CD8-positive, alpha-beta memory T cell (primary cell): ENCODE data around the gene WWC1. TPM values are rescaled to one million over a fixed set of nuclear protein-coding genes. Genes with fewer than 3 reads are reported as not detected.
A peak's percentile ranks its signal among the peaks of the same experiment; 100 is the strongest.

Experiments
- CTCF ChIA-PET: fragments of 350-600 bp; sonication (Branson Sonifier 250); formaldehyde crosslinking; loops from one replicate; lab custom pipeline; 2021; ENCODE audit warnings: antibody characterized with exemption; lab: Charles Lee
- POLR2A ChIA-PET: fragments of 350-600 bp; sonication (Branson Sonifier 250); formaldehyde crosslinking; loops from one replicate; lab custom pipeline; 2021; ENCODE audit warnings: antibody characterized with exemption; lab: Charles Lee
- DNase-seq, 5 donors: peaks; one replicate each; pipeline versions ENCODE4 v3.0.0 to v3.0.0-alpha.2; 2020 to 2022; ENCODE audit warnings: mixed read lengths in 1 of 5
- H3K27ac ChIP-seq: one replicate; pipeline ENCODE4 v1.7.0; 2013; ENCODE audit warnings: low read depth, mild to moderate bottlenecking, low read length, moderate library complexity
- H3K27me3 ChIP-seq: 2 replicates; pipeline ENCODE4 v1.7.0; 2013; ENCODE audit warnings: low read length, mild to moderate bottlenecking; ENCODE audit not compliant: insufficient read depth, poor library complexity, severe bottlenecking
- H3K36me3 ChIP-seq: 2 replicates; pipeline ENCODE4 v1.7.0; 2013; ENCODE audit warnings: mild to moderate bottlenecking, low read length, moderate library complexity; ENCODE audit not compliant: insufficient read depth
- H3K4me1 ChIP-seq: 2 replicates; pipeline ENCODE4 v1.7.0; 2013; ENCODE audit warnings: mild to moderate bottlenecking, low read length, moderate library complexity; ENCODE audit not compliant: insufficient read depth
- H3K4me3 ChIP-seq: 2 replicates; pipeline ENCODE4 v1.7.0; 2013; ENCODE audit warnings: mild to moderate bottlenecking, low read length
- H3K9me3 ChIP-seq: 2 replicates; pipeline ENCODE4 v1.7.0; 2013; ENCODE audit warnings: mild to moderate bottlenecking, low read length
- H3K27ac Mint-ChIP-seq, 8 donors: one replicate each; pipeline ENCODE4 v1.8.0; 2020 to 2021; ENCODE audit warnings: mixed read lengths in 8 of 8, mild to moderate bottlenecking in 6 of 8, inconsistent platforms in 3 of 8, moderate library complexity in 3 of 8
- H3K27me3 Mint-ChIP-seq, 2 donors: one replicate each; pipeline ENCODE4 v1.8.0; 2020 to 2021; ENCODE audit warnings: mixed read lengths in 2 of 2, mild to moderate bottlenecking in 1 of 2, moderate library complexity in 1 of 2
- H3K36me3 Mint-ChIP-seq, 3 donors: one replicate each; pipeline ENCODE4 v1.8.0; 2020 to 2021; ENCODE audit warnings: mixed read lengths in 3 of 3, inconsistent platforms in 1 of 3, mild to moderate bottlenecking in 1 of 3
- H3K4me1 Mint-ChIP-seq, 3 donors: one replicate each; pipeline ENCODE4 v1.8.0; 2020 to 2021; ENCODE audit warnings: mixed read lengths in 3 of 3, inconsistent platforms in 1 of 3, mild to moderate bottlenecking in 1 of 3
- H3K4me3 Mint-ChIP-seq, 7 donors: one replicate each; pipeline ENCODE4 v1.8.0; 2020 to 2021; ENCODE audit warnings: mixed read lengths in 7 of 7, mild to moderate bottlenecking in 6 of 7, moderate library complexity in 4 of 7, inconsistent platforms in 2 of 7
- H3K9me3 Mint-ChIP-seq, 5 donors: one replicate each; pipeline ENCODE4 v1.8.0; 2020 to 2022; ENCODE audit warnings: mixed read lengths in 5 of 5, mild to moderate bottlenecking in 3 of 5, moderate library complexity in 2 of 5, inconsistent platforms in 1 of 5
- polyA plus RNA-seq: library from polyadenylated mRNA; unstranded; fragments of 300-500 nt; fragmentation: Illumina TruSeq; gene quantifications from one replicate; pipeline ENCODE4 v1.2.3, GENCODE V29; 2021
- total RNA-seq, 2 experiments: library from RNA; stranded (reverse); gene quantifications; one replicate each; pipeline ENCODE4 v1.2.3, GENCODE V29; 2021

WWC1 gene
- total and polyA plus RNA-seq, 3 experiments from 2014 or later: 0.52 to 1.8 (median 0.77) TPM

GRCh38 chr5:168262042-168262743, 29.3 kb upstream of the WWC1 start:
- no peaks in the 10 kb centered on the region for H3K27me3 ChIP-seq
- ChIA-PET POLR2A (no interaction called here), CTCF (no interaction called here)
- Mint-ChIP-seq H3K4me3 (no peak overlapping the region), H3K36me3 (no peaks in the 10 kb centered on the region), H3K4me1 (no peaks in the 10 kb centered on the region), H3K9me3 (no peaks in the 10 kb centered on the region), H3K27me3 (peaks cover 6 to 7% of the 10 kb centered on the region in 2 donors), H3K27ac (no peak overlapping the region)
- no peak overlapping the region for H3K4me3 ChIP-seq
- H3K27ac ChIP-seq: no peak overlapping the region
- DNase-seq: no peak
- no peaks in the 10 kb centered on the region for H3K9me3 ChIP-seq
- H3K36me3 ChIP-seq: no peaks in the 10 kb centered on the region
- H3K4me1 ChIP-seq: no peaks in the 10 kb centered on the region

GRCh38 chr5:168263121-168263520, 28.3 kb upstream of the WWC1 start:
- Histone ChIP-seq H3K4me1 (no peaks in the 10 kb centered on the region), H3K4me3 (no peak overlapping the region), H3K9me3 (no peaks in the 10 kb centered on the region), H3K27ac (no peak overlapping the region), H3K36me3 (no peaks in the 10 kb centered on the region), H3K27me3 (no peaks in the 10 kb centered on the region)
- DNase-seq: no peak
- CTCF ChIA-PET: no interaction called here
- no peak overlapping the region for H3K4me3 Mint-ChIP-seq
- POLR2A ChIA-PET: no interaction called here
- no peaks in the 10 kb centered on the region for H3K4me1 Mint-ChIP-seq
- H3K27ac Mint-ChIP-seq: no peak overlapping the region
- H3K9me3 Mint-ChIP-seq: no peaks in the 10 kb centered on the region
- no peaks in the 10 kb centered on the region for H3K36me3 Mint-ChIP-seq
- H3K27me3 Mint-ChIP-seq: peaks cover 3% of the 10 kb centered on the region in 2 donors

DNA sequence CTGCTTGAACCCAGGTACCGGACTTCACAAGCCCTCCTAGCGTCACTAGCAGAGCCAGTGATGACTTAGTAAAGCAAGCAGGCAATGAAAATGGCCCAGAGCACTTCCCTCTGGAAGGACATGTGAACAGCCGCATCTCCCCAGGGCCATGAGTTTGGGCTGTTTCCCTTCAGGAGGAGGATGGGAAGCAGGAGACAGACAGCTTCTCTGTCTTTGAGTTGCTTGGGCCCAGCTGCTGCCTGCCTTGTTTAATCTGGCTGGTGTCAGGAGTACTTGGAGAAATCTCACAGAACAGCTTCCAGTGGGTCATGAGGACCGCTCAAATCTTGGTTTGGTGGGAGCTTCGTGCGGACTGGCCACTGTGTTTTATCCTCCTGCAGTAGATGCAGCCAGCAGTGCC, 25.4 kb upstream of the WWC1 start:
- Mint-ChIP-seq H3K4me3 (no peak overlapping the region), H3K36me3 (no peaks in the 10 kb centered on the region), H3K9me3 (no peaks in the 10 kb centered on the region), H3K4me1 (peaks cover 8 to 16% (median 16%) of the 10 kb centered on the region in 3 donors), H3K27ac (no peak overlapping the region), H3K27me3 (peaks cover 3 to 21% of the 10 kb centered on the region in 2 donors)
- DNase-seq: no peak
- ChIA-PET POLR2A (no interaction called here), CTCF (no interaction called here)
- H3K9me3 ChIP-seq: no peaks in the 10 kb centered on the region
- no peaks in the 10 kb centered on the region for H3K36me3 ChIP-seq
- H3K27ac ChIP-seq: no peak overlapping the region
- no peak overlapping the region for H3K4me3 ChIP-seq
- H3K4me1 ChIP-seq: peaks cover 7% of the 10 kb centered on the region
- no peaks in the 10 kb centered on the region for H3K27me3 ChIP-seq

DNA sequence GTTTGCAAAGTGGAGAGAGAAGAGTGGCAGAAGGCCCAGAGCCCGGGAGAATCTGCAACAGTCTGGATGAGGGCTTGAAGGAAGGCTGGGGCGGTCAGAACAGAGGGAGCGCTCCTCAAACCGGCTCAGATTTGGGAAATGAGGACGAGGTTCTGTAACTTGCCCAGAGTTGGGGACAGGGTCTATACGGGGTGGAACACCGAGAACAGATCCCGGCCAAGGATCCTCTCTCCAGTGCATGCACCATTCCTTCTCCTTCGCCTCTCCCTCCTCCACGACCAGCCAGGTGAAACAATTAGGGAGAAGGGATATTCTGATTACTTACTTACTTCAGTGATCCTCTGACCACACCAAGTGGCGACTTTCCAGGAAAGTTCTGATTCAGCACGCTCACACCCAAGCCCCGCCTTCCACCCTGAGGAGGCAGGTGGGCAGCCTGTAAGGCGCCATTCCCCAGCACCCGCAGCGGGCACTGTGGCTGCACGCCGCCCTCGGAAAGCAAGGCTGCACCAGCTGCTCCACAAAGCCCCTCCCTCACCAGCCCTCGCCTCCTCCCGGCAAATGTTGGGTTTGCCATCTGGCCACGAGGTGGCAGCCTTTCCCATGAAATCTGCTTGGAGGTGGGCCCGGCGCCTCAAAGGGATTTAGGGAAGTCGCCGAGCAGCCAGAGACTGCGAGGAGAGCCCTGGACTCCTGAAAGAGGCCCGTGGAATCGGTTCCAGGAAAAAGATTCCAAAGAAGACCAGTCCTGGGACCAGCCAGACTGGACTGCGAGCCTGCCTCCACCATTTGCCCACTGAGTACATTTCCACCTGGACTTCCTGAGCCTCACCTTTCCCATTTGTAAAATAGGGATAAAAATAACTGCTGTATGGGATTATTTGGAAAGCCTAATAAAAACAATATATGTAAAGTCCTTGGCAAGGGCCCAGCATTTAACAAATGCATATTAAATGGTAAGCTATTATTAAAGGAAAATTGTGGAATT, 22.2 kb upstream of the WWC1 start:
- peak; percentile 30 to 64 (median 33) for DNase-seq
- peaks cover 0 to 3% (median 0%) of the 10 kb centered on the region in 5 donors for H3K9me3 Mint-ChIP-seq
- ChIA-PET CTCF (interaction anchor here (0.6 to 1.4 kb wide), 5 partner anchors 9 to 411 kb away, joined by 3 to 4 read pairs (median 3); no protein-coding TSS in a partner anchor), POLR2A (no interaction called here)
- peak overlapping the region in 3 of 8 donors; percentile 34 to 75 (median 66) for H3K27ac Mint-ChIP-seq
- H3K36me3 Mint-ChIP-seq: no peaks in the 10 kb centered on the region
- H3K9me3 ChIP-seq: no peaks in the 10 kb centered on the region
- H3K4me3 ChIP-seq: no peak overlapping the region
- peak overlapping the region in 5 of 7 donors; percentile 38 to 60 (median 41) for H3K4me3 Mint-ChIP-seq
- no peaks in the 10 kb centered on the region for H3K27me3 ChIP-seq
- no peak overlapping the region for H3K27ac ChIP-seq
- H3K27me3 Mint-ChIP-seq: peaks cover 2 to 29% of the 10 kb centered on the region in 2 donors
- H3K4me1 Mint-ChIP-seq: peaks cover 8 to 16% (median 16%) of the 10 kb centered on the region in 3 donors
- peaks cover 7% of the 10 kb centered on the region for H3K4me1 ChIP-seq
- H3K36me3 ChIP-seq: no peaks in the 10 kb centered on the region

DNA sequence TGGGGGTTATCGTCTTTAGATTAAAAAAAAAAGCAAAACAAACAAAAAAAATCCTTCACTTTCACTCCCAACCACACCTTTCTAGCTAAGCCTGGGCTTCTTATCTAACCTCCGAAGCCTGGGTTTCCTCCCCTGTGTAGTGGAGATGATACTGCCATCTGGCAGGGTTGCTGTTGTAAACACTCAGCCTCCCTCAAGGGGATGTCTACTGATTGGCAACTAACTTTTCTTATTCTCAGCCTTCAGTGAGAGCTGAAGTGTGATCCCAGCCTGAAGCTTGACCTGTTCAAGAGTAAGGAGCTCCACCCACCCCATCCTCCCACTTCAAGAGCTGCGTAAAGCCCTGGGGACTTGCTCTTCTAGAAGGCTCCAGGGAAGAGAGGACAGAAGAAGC, 21.5 kb upstream of the WWC1 start:
- Mint-ChIP-seq H3K9me3 (peaks cover 0 to 3% (median 0%) of the 10 kb centered on the region in 5 donors), H3K27ac (no peak overlapping the region), H3K4me1 (peaks cover 8 to 16% (median 16%) of the 10 kb centered on the region in 3 donors), H3K27me3 (peaks cover 2 to 30% of the 10 kb centered on the region in 2 donors), H3K4me3 (no peak overlapping the region), H3K36me3 (no peaks in the 10 kb centered on the region)
- no peak for DNase-seq
- Histone ChIP-seq H3K9me3 (no peaks in the 10 kb centered on the region), H3K27ac (no peak overlapping the region), H3K4me3 (no peak overlapping the region), H3K4me1 (peaks cover 7% of the 10 kb centered on the region), H3K27me3 (no peaks in the 10 kb centered on the region), H3K36me3 (no peaks in the 10 kb centered on the region)
- CTCF ChIA-PET: interaction anchor here (0.6 to 1.4 kb wide), 4 partner anchors 10 to 410 kb away, joined by 3 to 4 read pairs (median 3); no protein-coding TSS in a partner anchor
- POLR2A ChIA-PET: no interaction called here

DNA sequence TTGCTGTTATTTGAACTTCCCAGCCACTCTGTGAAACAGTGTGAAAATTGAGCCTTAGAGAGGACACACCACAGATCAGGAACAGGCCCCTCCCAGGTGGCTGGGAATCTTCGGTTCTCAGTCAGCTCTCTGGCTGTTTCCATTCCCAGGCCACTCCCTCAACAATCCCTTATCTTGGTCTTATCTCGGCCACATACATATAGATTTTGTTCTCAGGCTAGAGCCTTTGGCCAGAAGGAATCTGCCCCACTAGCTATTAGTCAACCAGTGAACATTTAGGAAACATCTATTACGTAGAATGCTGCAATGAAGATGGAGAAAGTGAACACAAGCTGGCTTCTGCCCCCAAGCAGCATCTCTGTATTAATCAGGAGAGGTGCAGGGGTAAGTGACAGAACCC, 21.0 kb upstream of the WWC1 start:
- H3K4me1 ChIP-seq: peaks cover 7% of the 10 kb centered on the region

GRCh38 chr5:168273056-168273980, 18.1 kb upstream of the WWC1 start:
- H3K27ac Mint-ChIP-seq: peak overlapping the region in 1 of 8 donors; percentile 12
- H3K27ac ChIP-seq: no peak overlapping the region
- no peaks in the 10 kb centered on the region for H3K36me3 Mint-ChIP-seq
- H3K4me1 ChIP-seq: peaks cover 7% of the 10 kb centered on the region
- no peaks in the 10 kb centered on the region for H3K36me3 ChIP-seq
- H3K27me3 ChIP-seq: no peaks in the 10 kb centered on the region
- POLR2A ChIA-PET: no interaction called here
- H3K9me3 Mint-ChIP-seq: peaks cover 0 to 3% (median 0%) of the 10 kb centered on the region in 5 donors
- DNase-seq: no peak
- no peaks in the 10 kb centered on the region for H3K9me3 ChIP-seq
- no peak overlapping the region for H3K4me3 ChIP-seq
- CTCF ChIA-PET: no interaction called here
- H3K27me3 Mint-ChIP-seq: peaks cover 12 to 30% of the 10 kb centered on the region in 2 donors
- peaks cover 7 to 14% (median 14%) of the 10 kb centered on the region in 3 donors for H3K4me1 Mint-ChIP-seq
- H3K4me3 Mint-ChIP-seq: no peak overlapping the region

More for the DNA sequence above, 21.0 kb upstream of the WWC1 start:
- H3K27ac ChIP-seq: no peak overlapping the region
- Mint-ChIP-seq H3K9me3 (peaks cover 0 to 3% (median 0%) of the 10 kb centered on the region in 5 donors), H3K4me3 (no peak overlapping the region), H3K36me3 (no peaks in the 10 kb centered on the region), H3K4me1 (peaks cover 8 to 16% (median 16%) of the 10 kb centered on the region in 3 donors), H3K27ac (no peak overlapping the region), H3K27me3 (peaks cover 2 to 31% of the 10 kb centered on the region in 2 donors)
- H3K27me3 ChIP-seq: no peaks in the 10 kb centered on the region
- no peaks in the 10 kb centered on the region for H3K9me3 ChIP-seq
- ChIA-PET POLR2A (no interaction called here), CTCF (interaction anchor here (1.3 kb wide), 2 partner anchors 10 to 11 kb away, joined by 3 read pairs; no protein-coding TSS in a partner anchor)
- H3K36me3 ChIP-seq: no peaks in the 10 kb centered on the region
- DNase-seq: no peak
- H3K4me3 ChIP-seq: no peak overlapping the region
